Measurements from ENCODE around the gene CCDC136. TPM values are rescaled to one million over a fixed set of nuclear protein-coding genes. Genes with fewer than 3 reads are reported as not detected.

The CCDC136 gene
- total RNA-seq, 1 experiment from 2014 or later: 31.1 TPM

- Histone ChIP-seq H4K91ac (ENCODE audit: insufficient read length, low read depth, low read length) (no peak overlapping the region), H3K79me1 (ENCODE audit: insufficient read depth, low read depth, low read length, poor library complexity, severe bottlenecking) (peaks cover 3% of the 10 kb centered on the region), H2BK12ac (ENCODE audit: insufficient read length, low read depth, low read length) (no peak overlapping the region), H3K4me2 (ENCODE audit: insufficient read depth, insufficient read length, low read length) (no peak overlapping the region), H2AFZ (ENCODE audit: low read length) (no peak overlapping the region), H4K20me1 (ENCODE audit: control insufficient read depth, insufficient read depth, insufficient read length) (no peaks in the 10 kb centered on the region), H3K27me3 (ENCODE audit: insufficient read depth, low read length) (no peaks in the 10 kb centered on the region), H3K14ac (ENCODE audit: insufficient read depth, low read length) (no peak overlapping the region), H3K9ac (ENCODE audit: extremely low read depth, insufficient read length, low read length) (no peak overlapping the region), H3K4me1 (ENCODE audit: insufficient read depth, low read length) (no peaks in the 10 kb centered on the region), H3K4ac (ENCODE audit: low read depth, low read length) (no peak overlapping the region), H3K23ac (ENCODE audit: insufficient read length, low read depth, low read length) (no peak overlapping the region), H3K79me2 (ENCODE audit: insufficient read depth, low read length) (no peaks in the 10 kb centered on the region), H2BK5ac (ENCODE audit: insufficient read length, low read length) (no peak overlapping the region), H3T11ph (ENCODE audit: low read length) (no peak overlapping the region), H4K8ac (replicated peaks; ENCODE audit: insufficient read length, low read depth, low read length) (no peak overlapping the region), H3K18ac (ENCODE audit: insufficient read length, low read depth, low read length) (no peak overlapping the region), H2BK20ac (ENCODE audit: low read depth, low read length, poor library complexity, severe bottlenecking) (no peak overlapping the region), H2BK120ac (ENCODE audit: low read depth, low read length, poor library complexity, severe bottlenecking) (no peak overlapping the region), H2AK5ac (ENCODE audit: insufficient read length, low read length) (no peak overlapping the region), H2BK15ac (ENCODE audit: low read depth, low read length) (no peak overlapping the region), H4K5ac (ENCODE audit: insufficient read length, low read depth, low read length) (no peak overlapping the region), H3K9me3 (ENCODE audit: control insufficient read depth, low read depth, low read length) (no peaks in the 10 kb centered on the region), H3K23me2 (ENCODE audit: insufficient read length, low read depth, low read length, poor library complexity, severe bottlenecking) (no peaks in the 10 kb centered on the region), H3K56ac (ENCODE audit: insufficient read length, low read depth, low read length) (no peak overlapping the region), H3K27ac (ENCODE audit: insufficient read length, low read depth, low read length) (no peak overlapping the region)
- Mint-ChIP-seq H3K27me3 (ENCODE audit: low read depth) (no peaks in the 10 kb centered on the region), H3K4me3 (no peak overlapping the region), H3K4me1 (no peaks in the 10 kb centered on the region), H3K9me3 (no peaks in the 10 kb centered on the region), H3K27ac (0 out of 7 replicates have a peak overlapping the region, but pooled peaks of 1 of the 3 experiments have one; percentile 53), H3K36me3 (ENCODE audit: insufficient read depth in 1 of 3, low read depth in 3 of 3) (peaks cover 23 to 77% (median 67%) of the 10 kb centered on the region in 3 experiments; a peak in 6 of 7 replicates)
- TF ChIP-seq CTCF (conservative IDR thresholded peaks at IDR 0.05): no peak
- DNase-seq: no peak
- no CpG with 5 or more reads among the region's 5 CpGs for WGBS (ENCODE audit: extremely low coverage, insufficient read length, low lambda C conversion rate)
Observed at GRCh38 chr7:128755819-128756476, 35.8 kb upstream of the CCDC136 start.
